CD14-positive monocyte (primary cell): ENCODE data around the gene FBN2. TPM values are rescaled to one million over a fixed set of nuclear protein-coding genes. Genes with fewer than 3 reads are reported as not detected.
"Not testable (repeated sequence)": the region's sequence is repeated elsewhere in the genome, so short reads cannot be mapped to it uniquely, and the experiment has no call there.

Experiments used
- DNase-seq, 3 donors: peaks; one replicate each; pipeline ENCODE4 v3.0.0-alpha.2; 2011 to 2022
- H2AFZ ChIP-seq: 2 replicates; pipeline ENCODE4 v1.6.0; 2012; ENCODE audit warnings: mild to moderate bottlenecking, low read depth, low read length, inconsistent platforms; ENCODE audit not compliant: insufficient read depth, poor library complexity, severe bottlenecking
- H3K27ac ChIP-seq, 2 donors: 1 replicate in 1 of 2; 2 replicates in 1 of 2; pipeline ENCODE4 v1.5.1; 2012 to 2013; ENCODE audit warnings: low read length in 2 of 2, control low read depth in 1 of 2, inconsistent platforms in 1 of 2, low read depth in 1 of 2, mild to moderate bottlenecking in 1 of 2
- H3K27me3 ChIP-seq, 2 donors: one replicate each; pipeline versions ENCODE4 v1.6.0 to v1.6.1; 2011 to 2013; ENCODE audit warnings: low read length in 2 of 2; ENCODE audit not compliant: control insufficient read depth in 2 of 2, insufficient read depth in 2 of 2
- H3K36me3 ChIP-seq, 2 donors: replicated peaks in 1 of 2; 1 replicate in 1 of 2; 2 replicates in 1 of 2; pipeline versions ENCODE4 v1.5.1 to v1.6.1; 2012 to 2013; ENCODE audit warnings: low read length in 2 of 2, control low read depth in 1 of 2, inconsistent platforms in 1 of 2, mild to moderate bottlenecking in 1 of 2; ENCODE audit not compliant: insufficient read depth in 2 of 2, control insufficient read depth in 1 of 2
- H3K4me1 ChIP-seq, 2 donors: 1 replicate in 1 of 2; 2 replicates in 1 of 2; pipeline versions ENCODE4 v1.5.1 to v1.6.1; 2012 to 2013; ENCODE audit warnings: low read length in 2 of 2, control low read depth in 1 of 2, inconsistent platforms in 1 of 2, mild to moderate bottlenecking in 1 of 2, moderate library complexity in 1 of 2; ENCODE audit not compliant: insufficient read depth in 2 of 2, control insufficient read depth in 1 of 2
- H3K4me2 ChIP-seq: replicated peaks from 2 replicates; pipeline ENCODE3; 2012; ENCODE audit warnings: low read length, moderate library complexity, mild to moderate bottlenecking; ENCODE audit not compliant: poor library complexity, severe bottlenecking; ENCODE audit errors: extremely low read depth
- H3K4me3 ChIP-seq, 3 experiments: fragments of 200-600 bp in 1 of 3; sonication (generic) in 1 of 3; replicated peaks in 1 of 3; 1 replicate in 2 of 3; 2 replicates in 1 of 3; pipeline ENCODE4 v1.5.1; 2011 to 2013; ENCODE audit warnings: low read length in 3 of 3, mild to moderate bottlenecking in 3 of 3, control low read depth in 2 of 3, low read depth in 2 of 3, inconsistent platforms in 1 of 3, moderate library complexity in 1 of 3
- H3K79me2 ChIP-seq: 2 replicates; pipeline ENCODE4 v1.6.0; 2012; ENCODE audit warnings: mild to moderate bottlenecking, control low read depth, inconsistent platforms, low read length, moderate library complexity; ENCODE audit not compliant: insufficient read depth
- H3K9ac ChIP-seq: 2 replicates; pipeline ENCODE4 v1.6.0; 2017; ENCODE audit warnings: low read length, mild to moderate bottlenecking; ENCODE audit not compliant: insufficient read depth, poor library complexity, severe bottlenecking
- H3K9me3 ChIP-seq, 2 donors: replicated peaks in 1 of 2; 1 replicate in 1 of 2; 2 replicates in 1 of 2; pipeline versions ENCODE4 v1.5.1 to v1.6.1; 2012 to 2013; ENCODE audit warnings: low read length in 2 of 2, control low read depth in 1 of 2; ENCODE audit not compliant: control insufficient read depth in 1 of 2, insufficient read depth in 1 of 2
- H4K20me1 ChIP-seq: 2 replicates; pipeline ENCODE4 v1.6.0; 2012; ENCODE audit warnings: mild to moderate bottlenecking, low read length, control low read depth, moderate library complexity; ENCODE audit not compliant: insufficient read depth
- H3K27ac Mint-ChIP-seq, 7 donors: one replicate each; pipeline ENCODE4 v1.8.0; 2020; ENCODE audit warnings: mild to moderate bottlenecking in 7 of 7, mixed read lengths in 7 of 7, moderate library complexity in 6 of 7, inconsistent platforms in 2 of 7
- H3K27me3 Mint-ChIP-seq, 3 donors: one replicate each; pipeline ENCODE4 v1.8.0; 2021 to 2022; ENCODE audit warnings: low read depth in 3 of 3, mild to moderate bottlenecking in 3 of 3, mixed read lengths in 3 of 3, moderate library complexity in 3 of 3, inconsistent platforms in 1 of 3
- H3K36me3 Mint-ChIP-seq, 2 donors: one replicate each; pipeline ENCODE4 v1.8.0; 2020; ENCODE audit warnings: mixed read lengths in 2 of 2, inconsistent platforms in 1 of 2, mild to moderate bottlenecking in 1 of 2
- H3K4me1 Mint-ChIP-seq: one replicate; pipeline ENCODE4 v1.8.0; 2020; ENCODE audit warnings: mild to moderate bottlenecking, mixed read lengths
- H3K4me3 Mint-ChIP-seq, 2 donors: one replicate each; pipeline ENCODE4 v1.8.0; 2020; ENCODE audit warnings: mild to moderate bottlenecking in 2 of 2, mixed read lengths in 2 of 2, moderate library complexity in 1 of 2
- H3K9me3 Mint-ChIP-seq, 7 donors: one replicate each; pipeline ENCODE4 v1.8.0; 2020 to 2022; ENCODE audit warnings: mixed read lengths in 7 of 7, mild to moderate bottlenecking in 6 of 7, moderate library complexity in 6 of 7, inconsistent platforms in 2 of 7
- WGBS: methylation state at CpG from one replicate; pipeline ENCODE4 v1.1.5; 2013; ENCODE audit warnings: missing lambda C conversion rate; ENCODE audit not compliant: insufficient coverage; 5-methylcytosine and 5-hydroxymethylcytosine counted together
- intact Hi-C, 2 donors: fragments of 100-400 bp; cut with micrococcal nuclease; formaldehyde crosslinking; loops; one replicate each; pipeline versions ENCODE4 v1.15.0 to v1.15.1; 2023
- polyA plus RNA-seq, 3 donors: library from polyadenylated mRNA; depleted of rRNA in 1 of 3; unstranded in 2 of 3; stranded (reverse) in 1 of 3; fragments of 300-500 nt in 2 of 3; fragments of >200 nt in 1 of 3; fragmentation: Illumina TruSeq in 2 of 3; gene quantifications; 1 replicate in 2 of 3; 2 replicates in 1 of 3; pipeline ENCODE4 v1.2.3, GENCODE V29; 2012 to 2021
- TF ChIP-seq, protein P1 (sequence below): fragments of 200-600 bp; IDR thresholded peaks from one replicate; pipeline ENCODE4 v1.8.0; 2022; ENCODE audit warnings: antibody characterized with exemption, mild to moderate bottlenecking

FBN2 gene
- polyA plus RNA-seq, 3 donors = 0.85 to 19.3 (median 4.2) TPM

DNA sequence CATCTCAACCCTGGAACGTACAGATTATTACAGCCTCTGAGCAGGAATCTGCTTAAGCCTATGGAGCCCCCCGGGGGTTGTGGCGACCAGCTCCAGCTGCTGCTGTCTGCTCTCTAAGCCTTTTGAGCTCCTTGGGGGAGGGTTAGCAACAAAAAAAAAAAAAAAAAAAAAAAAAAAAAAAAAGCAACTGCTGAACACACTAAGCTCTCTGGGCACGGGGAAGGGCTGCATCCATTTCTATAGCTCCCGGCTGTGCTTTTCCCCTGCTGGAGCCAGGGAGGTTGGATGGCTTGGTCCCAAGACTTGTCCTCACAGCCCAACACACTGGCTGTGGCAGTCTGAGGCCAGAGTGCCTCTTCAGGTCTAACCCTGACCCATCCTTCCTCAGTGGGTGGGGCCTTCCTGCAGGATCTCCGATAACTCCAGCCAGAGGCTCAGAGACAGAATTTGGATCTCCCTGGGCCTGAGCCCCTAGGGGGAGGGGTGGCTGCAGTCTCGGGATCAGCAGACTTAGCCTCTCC, 82.1 kb downstream of the FBN2 start:
- Mint-ChIP-seq H3K27ac (no peak overlapping the region), H3K4me3 (no peak overlapping the region), H3K4me1 (no peaks in the 10 kb centered on the region), H3K27me3 (no peaks in the 10 kb centered on the region), H3K36me3 (peaks cover 25 to 30% of the 10 kb centered on the region in 2 donors), H3K9me3 (peaks cover 3 to 20% (median 9%) of the 10 kb centered on the region in 7 donors)
- TF ChIP-seq, protein P1, sequence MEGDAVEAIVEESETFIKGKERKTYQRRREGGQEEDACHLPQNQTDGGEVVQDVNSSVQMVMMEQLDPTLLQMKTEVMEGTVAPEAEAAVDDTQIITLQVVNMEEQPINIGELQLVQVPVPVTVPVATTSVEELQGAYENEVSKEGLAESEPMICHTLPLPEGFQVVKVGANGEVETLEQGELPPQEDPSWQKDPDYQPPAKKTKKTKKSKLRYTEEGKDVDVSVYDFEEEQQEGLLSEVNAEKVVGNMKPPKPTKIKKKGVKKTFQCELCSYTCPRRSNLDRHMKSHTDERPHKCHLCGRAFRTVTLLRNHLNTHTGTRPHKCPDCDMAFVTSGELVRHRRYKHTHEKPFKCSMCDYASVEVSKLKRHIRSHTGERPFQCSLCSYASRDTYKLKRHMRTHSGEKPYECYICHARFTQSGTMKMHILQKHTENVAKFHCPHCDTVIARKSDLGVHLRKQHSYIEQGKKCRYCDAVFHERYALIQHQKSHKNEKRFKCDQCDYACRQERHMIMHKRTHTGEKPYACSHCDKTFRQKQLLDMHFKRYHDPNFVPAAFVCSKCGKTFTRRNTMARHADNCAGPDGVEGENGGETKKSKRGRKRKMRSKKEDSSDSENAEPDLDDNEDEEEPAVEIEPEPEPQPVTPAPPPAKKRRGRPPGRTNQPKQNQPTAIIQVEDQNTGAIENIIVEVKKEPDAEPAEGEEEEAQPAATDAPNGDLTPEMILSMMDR = no peak
- H4K20me1 ChIP-seq = peaks cover 4% of the 10 kb centered on the region
- peaks cover 4 to 29% of the 10 kb centered on the region in 2 donors for H3K36me3 ChIP-seq
- no peak overlapping the region for H3K9ac ChIP-seq
- H3K4me3 ChIP-seq = no peak overlapping the region
- peaks cover 0 to 6% of the 10 kb centered on the region in 2 donors for H3K9me3 ChIP-seq
- no peaks in the 10 kb centered on the region for H3K4me1 ChIP-seq
- WGBS = 86% methylated on average over 3 of the region's 7 CpGs
- no peak for DNase-seq
- H3K27me3 ChIP-seq = no peaks in the 10 kb centered on the region
- H2AFZ ChIP-seq = no peak overlapping the region
- no peaks in the 10 kb centered on the region for H3K79me2 ChIP-seq
- no peak overlapping the region for H3K4me2 ChIP-seq
- H3K27ac ChIP-seq = no peak overlapping the region
- intact Hi-C loops = no loop called here

DNA sequence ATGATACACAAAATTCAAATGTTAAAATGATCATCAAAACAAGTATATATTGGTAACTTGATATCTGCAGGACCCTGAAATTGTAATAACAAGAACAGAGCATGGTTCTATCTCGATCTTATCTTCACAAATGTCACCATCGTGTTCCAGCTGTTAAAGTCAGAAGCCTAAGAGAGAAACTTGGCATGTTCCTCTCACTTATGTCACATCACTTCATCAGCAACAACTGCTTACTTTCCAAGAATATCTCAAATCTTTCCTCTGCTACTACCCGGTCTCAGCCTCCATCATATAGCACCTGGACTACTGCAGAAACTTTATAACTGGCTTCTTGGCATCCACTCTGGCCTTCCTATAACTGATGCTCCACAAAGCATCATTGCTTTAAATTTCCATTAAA, 84.9 kb downstream of the FBN2 start:
- H4K20me1 ChIP-seq = no peaks in the 10 kb centered on the region
- peaks cover 3 to 16% (median 9%) of the 10 kb centered on the region in 7 donors for H3K9me3 Mint-ChIP-seq
- WGBS = 100% methylated on average over 2 of the region's 3 CpGs
- H3K36me3 ChIP-seq = peaks cover 4 to 36% of the 10 kb centered on the region in 2 donors
- H3K36me3 Mint-ChIP-seq = peaks cover 20 to 27% of the 10 kb centered on the region in 2 donors
- no peak overlapping the region for H3K4me2 ChIP-seq
- H3K4me1 ChIP-seq = no peaks in the 10 kb centered on the region
- H3K9me3 ChIP-seq = peaks cover 9 to 10% of the 10 kb centered on the region in 2 donors
- intact Hi-C loops = no loop called here
- H3K27ac Mint-ChIP-seq = no peak overlapping the region
- no peaks in the 10 kb centered on the region for H3K27me3 ChIP-seq
- TF ChIP-seq, protein P1 = no peak
- no peak overlapping the region for H3K27ac ChIP-seq
- no peak for DNase-seq
- no peak overlapping the region for H3K4me3 ChIP-seq
- no peak overlapping the region for H3K4me3 Mint-ChIP-seq
- H3K27me3 Mint-ChIP-seq = no peaks in the 10 kb centered on the region
- no peaks in the 10 kb centered on the region for H3K79me2 ChIP-seq
- H3K9ac ChIP-seq = no peak overlapping the region
- no peak overlapping the region for H2AFZ ChIP-seq
- H3K4me1 Mint-ChIP-seq = no peaks in the 10 kb centered on the region

DNA sequence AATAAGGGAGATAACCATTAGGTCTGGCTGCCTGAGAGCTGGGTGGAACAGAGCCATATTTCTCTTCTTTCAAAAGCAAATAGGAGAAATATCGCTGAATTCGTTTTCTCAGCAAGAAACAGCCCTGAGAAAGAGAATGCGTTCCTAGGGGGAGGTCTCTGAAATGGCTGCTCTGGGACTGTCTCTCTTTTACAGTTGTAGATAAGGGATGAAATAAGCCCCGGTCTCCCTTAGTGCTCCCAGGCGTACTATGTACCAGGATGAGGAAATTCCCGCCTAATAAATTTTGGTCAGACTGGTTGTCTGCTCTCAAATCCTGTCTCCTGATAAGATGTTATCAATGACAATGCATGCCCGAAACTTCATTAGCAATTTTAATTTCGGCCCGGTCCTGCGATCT, 90.8 kb downstream of the FBN2 start:
- H3K4me3 ChIP-seq, DNase-seq, H3K79me2 ChIP-seq, H3K4me2 ChIP-seq, H3K27ac Mint-ChIP-seq, H3K4me1 ChIP-seq, H3K4me1 Mint-ChIP-seq, H3K9ac ChIP-seq, intact Hi-C loops, H3K27me3 ChIP-seq, H3K27ac ChIP-seq, H2AFZ ChIP-seq, H3K27me3 Mint-ChIP-seq, H4K20me1 ChIP-seq, H3K4me3 Mint-ChIP-seq: not testable (repeated sequence)
- H3K9me3 ChIP-seq = peaks cover 18 to 23% of the 10 kb centered on the region in 2 donors
- H3K36me3 ChIP-seq = peaks cover 0 to 43% of the 10 kb centered on the region in 2 donors
- H3K9me3 Mint-ChIP-seq = peaks cover 4 to 33% (median 18%) of the 10 kb centered on the region in 7 donors
- H3K36me3 Mint-ChIP-seq = peaks cover 13 to 24% of the 10 kb centered on the region in 2 donors
- 97% methylated on average over 6 of the region's 10 CpGs for WGBS
